ENCODE measurements around the gene ADGRD2. TPM values are rescaled to one million over a fixed set of nuclear protein-coding genes. Genes with fewer than 3 reads are reported as not detected.
"Not testable (repeated sequence)": the region's sequence is repeated elsewhere in the genome, so short reads cannot be mapped to it uniquely, and the experiment has no call there.

ADGRD2 gene
- total and polyA plus RNA-seq, 2 donors from 2014 or later: not detected

GRCh38 chr9:124423591-124423990 lies 26.7 kb upstream of the ADGRD2 start:
- Histone ChIP-seq H3K27ac (ENCODE audit: low read depth in 2 of 2, low read length in 2 of 2) (no peak overlapping the region), H3K27me3 (ENCODE audit: control insufficient read depth, insufficient read depth, low read length) (no peaks in the 10 kb centered on the region), H3K4me3 (ENCODE audit: low read length in 3 of 3) (no peak overlapping the region), H3K9me3 (ENCODE audit: control insufficient read depth in 2 of 3, insufficient read depth in 1 of 3, low read length in 3 of 3) (no peaks in the 10 kb centered on the region), H3K36me3 (ENCODE audit: control insufficient read depth in 2 of 3, insufficient read depth in 3 of 3, low read length in 3 of 3) (no peaks in the 10 kb centered on the region), H3K4me1 (ENCODE audit: control insufficient read depth in 2 of 3, insufficient read depth in 2 of 3, low read depth in 1 of 3, low read length in 3 of 3) (peaks cover 0 to 7% (median 4%) of the 10 kb centered on the region in 3 donors), H3K9ac (ENCODE audit: low read length in 3 of 3) (no peak overlapping the region)
- intact Hi-C loops (cut with DNase I): no loop called here
- DNase-seq (peak in 1 of 5 donors; percentile 16), FAIRE-seq (no peak)
- no peak for TF ChIP-seq CTCF (IDR thresholded peaks at IDR 0.05; ENCODE audit: borderline replicate concordance, extremely low read depth, insufficient read depth)

GRCh38 chr9:124425733-124426132 lies 24.5 kb upstream of the ADGRD2 start:
- H3K27me3 ChIP-seq (ENCODE audit: control insufficient read depth, insufficient read depth, low read length); intact Hi-C loops (cut with DNase I); H3K36me3 ChIP-seq (ENCODE audit: control insufficient read depth in 2 of 3, insufficient read depth in 3 of 3, low read length in 3 of 3); DNase-seq; H3K4me3 ChIP-seq (ENCODE audit: low read length in 3 of 3); H3K9me3 ChIP-seq (ENCODE audit: control insufficient read depth in 2 of 3, insufficient read depth in 1 of 3, low read length in 3 of 3); H3K27ac ChIP-seq (ENCODE audit: low read depth in 2 of 2, low read length in 2 of 2); H3K4me1 ChIP-seq (ENCODE audit: control insufficient read depth in 2 of 3, insufficient read depth in 2 of 3, low read depth in 1 of 3, low read length in 3 of 3); H3K9ac ChIP-seq (ENCODE audit: low read length in 3 of 3): not testable (repeated sequence)
- peak; percentile 89 for FAIRE-seq

- Histone ChIP-seq H3K27ac (ENCODE audit: low read depth in 2 of 2, low read length in 2 of 2) (no peak overlapping the region), H3K4me3 (ENCODE audit: low read length in 3 of 3) (no peak overlapping the region), H3K36me3 (ENCODE audit: control insufficient read depth in 2 of 3, insufficient read depth in 3 of 3, low read length in 3 of 3) (no peaks in the 10 kb centered on the region), H3K9ac (ENCODE audit: low read length in 3 of 3) (no peak overlapping the region), H3K4me1 (ENCODE audit: control insufficient read depth in 2 of 3, insufficient read depth in 2 of 3, low read depth in 1 of 3, low read length in 3 of 3) (peaks cover 0 to 6% (median 2%) of the 10 kb centered on the region in 3 donors), H3K9me3 (ENCODE audit: control insufficient read depth in 2 of 3, insufficient read depth in 1 of 3, low read length in 3 of 3) (no peaks in the 10 kb centered on the region), H3K27me3 (ENCODE audit: control insufficient read depth, insufficient read depth, low read length) (no peaks in the 10 kb centered on the region)
- DNase-seq (no peak), FAIRE-seq (no peak)
- no peak for TF ChIP-seq CTCF (IDR thresholded peaks at IDR 0.05; ENCODE audit: borderline replicate concordance, extremely low read depth, insufficient read depth)
- intact Hi-C loops (cut with DNase I): no loop called here
Observed at GRCh38 chr9:124426361-124426760, 23.9 kb upstream of the ADGRD2 start.

- no peak for DNase-seq
- Histone ChIP-seq H3K4me1 (ENCODE audit: control insufficient read depth in 2 of 3, insufficient read depth in 2 of 3, low read depth in 1 of 3, low read length in 3 of 3) (no peaks in the 10 kb centered on the region), H3K4me3 (ENCODE audit: low read length in 3 of 3) (no peak overlapping the region), H3K9ac (ENCODE audit: low read length in 3 of 3) (no peak overlapping the region), H3K27me3 (ENCODE audit: control insufficient read depth, insufficient read depth, low read length) (no peaks in the 10 kb centered on the region), H3K36me3 (ENCODE audit: control insufficient read depth in 2 of 3, insufficient read depth in 3 of 3, low read length in 3 of 3) (no peaks in the 10 kb centered on the region), H3K9me3 (ENCODE audit: control insufficient read depth in 2 of 3, insufficient read depth in 1 of 3, low read length in 3 of 3) (no peaks in the 10 kb centered on the region), H3K27ac (ENCODE audit: low read depth in 2 of 2, low read length in 2 of 2) (no peak overlapping the region)
- intact Hi-C loops (cut with DNase I): no loop called here
- FAIRE-seq: no peak
- no peak for TF ChIP-seq CTCF (IDR thresholded peaks at IDR 0.05; ENCODE audit: borderline replicate concordance, extremely low read depth, insufficient read depth)
Observed at GRCh38 chr9:124427281-124427680, 23.0 kb upstream of the ADGRD2 start.

Measured in kidney (tissue), 14 donors.